K562 (cell line): Measurements from ENCODE around the gene ITPRIPL2. TPM values are rescaled to one million over a fixed set of nuclear protein-coding genes. Genes with fewer than 3 reads are reported as not detected.

Experiments
- ATAC-seq: fragments of 200-7000 bp; cut with Tn5 transposase; 3 replicates; pipeline ENCODE4 v1.9.1; 2020; ENCODE audit warnings: moderate library complexity
- BruUV-seq: library from RNA; stranded (reverse); fragments of 400-500 nt; replicated peaks from 2 replicates; lab custom pipeline; 2021; lab: Mats Ljungman, UMichigan
- CTCF ChIA-PET: fragments of 300-600 bp; formaldehyde crosslinking; extraction: SDS; loops from one replicate; lab custom pipeline; 2021; ENCODE audit warnings: low intra/inter-chr PET ratio; lab: Yijun Ruan, JAX
- POLR2A ChIA-PET: fragments of 300-600, 350-650 bp; sonication (Branson Sonifier 250); formaldehyde crosslinking; extraction: SDS; loops from one replicate; lab custom pipeline; 2021; ENCODE audit warnings: antibody characterized with exemption, inconsistent platforms; lab: Yijun Ruan, JAX
- DNase-seq, 4 experiments: peaks; one replicate each; pipeline versions ENCODE4 v3.0.0 to v3.0.0-alpha.2; 2011 to 2018; ENCODE audit warnings: low spot score in 3 of 4, mixed read lengths in 3 of 4; ENCODE audit errors: extremely low read depth in 1 of 4
- FAIRE-seq: peaks from 2 replicates; lab custom pipeline; 2011; peaks lifted over from hg19 to GRCh38; lab: Jason Lieb, UNC
- H2AFZ ChIP-seq: 2 replicates; pipeline ENCODE4 v1.6.0; 2011; ENCODE audit warnings: low read depth, low read length, control low read depth, inconsistent platforms
- H3K27ac ChIP-seq: fragments of 200-600 bp; 3 replicates; pipeline ENCODE4 v1.8.0; 2011; ENCODE audit warnings: low read depth, mild to moderate bottlenecking, control low read depth, inconsistent platforms, low read length, moderate library complexity, mixed read lengths; ENCODE audit errors: extremely low read depth
- H3K27me3 ChIP-seq, 2 experiments: fragments of 300-600 bp in 1 of 2; 2 replicates in 1 of 2; 3 replicates in 1 of 2; pipeline versions ENCODE4 v1.6.0 to v1.8.0; 2011; ENCODE audit warnings: inconsistent platforms in 2 of 2, low read length in 2 of 2, mild to moderate bottlenecking in 1 of 2, mixed read lengths in 1 of 2, moderate library complexity in 1 of 2; ENCODE audit not compliant: control insufficient read depth in 2 of 2, insufficient read depth in 2 of 2
- H3K36me3 ChIP-seq: fragments of 300-600 bp; 3 replicates; pipeline ENCODE4 v1.8.0; 2011; ENCODE audit warnings: mild to moderate bottlenecking, low read length, inconsistent platforms; ENCODE audit not compliant: control insufficient read depth, insufficient read depth
- H3K4me1 ChIP-seq, 2 experiments: fragments of 200-600 bp in 1 of 2; replicated peaks in 1 of 2; 2 replicates in 1 of 2; 3 replicates in 1 of 2; pipeline versions ENCODE4 v1.5.1 to v1.8.0; 2011; ENCODE audit warnings: inconsistent platforms in 2 of 2, low read length in 2 of 2, mild to moderate bottlenecking in 1 of 2, mixed read lengths in 1 of 2, moderate library complexity in 1 of 2; ENCODE audit not compliant: control insufficient read depth in 2 of 2, insufficient read depth in 2 of 2
- H3K4me2 ChIP-seq: 2 replicates; pipeline ENCODE4 v1.6.1; 2011; ENCODE audit warnings: low read length, control low read depth, inconsistent platforms, mixed read lengths; ENCODE audit not compliant: insufficient read depth
- H3K4me3 ChIP-seq: fragments of 200-600 bp; sonication (generic), shearing (Covaris generic); 2 replicates; pipeline ENCODE4 v1.5.1; 2016; ENCODE audit warnings: control low read depth, inconsistent platforms
- H3K79me2 ChIP-seq: fragments of 200-600 bp; 3 replicates; pipeline ENCODE4 v1.8.0; 2011; ENCODE audit warnings: low read length, inconsistent platforms; ENCODE audit not compliant: control insufficient read depth, insufficient read depth
- H3K9ac ChIP-seq, 2 experiments: 2 replicates each; pipeline versions ENCODE4 v1.6.0 to v1.6.1; 2011; ENCODE audit warnings: low read depth in 2 of 2, low read length in 2 of 2, control low read depth in 1 of 2, inconsistent platforms in 1 of 2, mild to moderate bottlenecking in 1 of 2, mixed read lengths in 1 of 2; ENCODE audit not compliant: insufficient read depth in 1 of 2
- H3K9me1 ChIP-seq: one replicate; pipeline ENCODE4 v1.6.0; 2011; ENCODE audit warnings: inconsistent platforms, mild to moderate bottlenecking, low read length, moderate library complexity; ENCODE audit not compliant: control insufficient read depth, insufficient read depth
- H3K9me3 ChIP-seq: replicated peaks from 2 replicates; pipeline ENCODE4 v1.5.1; 2011; ENCODE audit warnings: low read depth, low read length, inconsistent platforms; ENCODE audit not compliant: control insufficient read depth, insufficient read depth
- H4K20me1 ChIP-seq: replicated peaks from 2 replicates; pipeline ENCODE4 v1.6.1; 2011; ENCODE audit warnings: low read length, inconsistent platforms, mixed read lengths; ENCODE audit not compliant: control insufficient read depth, insufficient read depth
- NFE2 ChIP-seq: IDR thresholded peaks from 2 replicates; pipeline ENCODE4 v1.6.1; 2014; ENCODE audit warnings: antibody characterized with exemption, low read depth
- RBM25 ChIP-seq: fragments of 200-400 bp; formaldehyde crosslinking; IDR thresholded peaks from 2 replicates; pipeline ENCODE4 v1.6.1; 2018; ENCODE audit warnings: low read length, low read depth, moderate library complexity; ENCODE audit not compliant: severe bottlenecking
- SIRT6 ChIP-seq: IDR thresholded peaks from one replicate; pipeline ENCODE4 v1.6.1; 2012; ENCODE audit warnings: low read depth, mild to moderate bottlenecking, control low read depth, inconsistent platforms, low read length, moderate library complexity
- U2AF1 ChIP-seq: fragments of 200-400 bp; formaldehyde crosslinking; optimal IDR thresholded peaks from 2 replicates; pipeline ENCODE3; 2017; ENCODE audit warnings: mild to moderate bottlenecking, low read depth, low read length, moderate library complexity
- ZKSCAN1 ChIP-seq: fragments of 150-350 bp; IDR thresholded peaks from 2 replicates; pipeline ENCODE4 v1.6.1; 2016; ENCODE audit warnings: low read depth, low read length
- ZNF146 ChIP-seq: IDR thresholded peaks from one replicate; pipeline ENCODE4 v1.6.1; 2018; ENCODE audit warnings: missing compliant biosample characterization; ENCODE audit not compliant: unreplicated experiment
- ZNF354B ChIP-seq: fragments of 250-450 bp; sonication (Bioruptor Pico); IDR thresholded peaks from 2 replicates; pipeline ENCODE4 v1.4.0; 2020
- WGBS: fragments of 100-300 bp; shearing (Covaris generic); methylation state at CpG from one replicate; pipeline ENCODE4 v1.1.6; 2016; ENCODE audit warnings: low coverage, mixed read lengths; ENCODE audit not compliant: insufficient coverage; ENCODE audit errors: missing lambda C conversion rate; 5-methylcytosine and 5-hydroxymethylcytosine counted together
- in situ Hi-C: fragments of 300-500 bp; cut with MboI; formaldehyde crosslinking; loops from 4 replicates; pipeline ENCODE4 v1.15.0; 2018; ENCODE audit warnings: inconsistent platforms, mixed read lengths
- intact Hi-C: fragments of 100-400 bp; cut with micrococcal nuclease; formaldehyde crosslinking; loops from 2 replicates; pipeline ENCODE4 v1.14.2; 2022
- polyA plus RNA-seq, 8 experiments: library from polyadenylated mRNA; depleted of rRNA in 4 of 8; stranded (reverse) in 5 of 8; unstranded in 3 of 8; fragments of >200 nt; fragmentation: Nextera tagmentation in 2 of 8; fragmentation: Illumina TruSeq in 1 of 8; extraction: Ambion mirVana in 2 of 8; extraction: Trizol in 1 of 8; gene quantifications; 2 replicates each; pipeline versions ENCODE4 v1.2.1 to v1.2.3, GENCODE V29; 2011 to 2014; ENCODE audit warnings: inconsistent platforms in 1 of 8, missing spikeins in 1 of 8
- total RNA-seq, 7 experiments: library from RNA; depleted of rRNA in 6 of 7; stranded (reverse); fragments of >200 nt in 6 of 7; fragmentation: Illumina TruSeq in 2 of 7; extraction: Trizol in 2 of 7; gene quantifications; 2 replicates each; pipeline versions ENCODE4 v1.2.1 to v1.2.3, GENCODE V29; 2011 to 2021; ENCODE audit warnings: low replicate concordance in 1 of 7

The ITPRIPL2 gene
- total and polyA plus RNA-seq, 9 of the 15 experiments (the other 6 are each of a cell fraction or from before 2014, with no cell fraction given) = 0.04 to 2.2 (median 0.58) TPM

GRCh38 chr16:19147627-19148026 is 33.9 kb downstream of the ITPRIPL2 start:
- H3K9ac ChIP-seq = no peak overlapping the region
- in situ Hi-C loops (no loop called here), intact Hi-C loops (no loop called here)
- no peaks in the 10 kb centered on the region for H3K79me2 ChIP-seq
- TF ChIP-seq U2AF1 (no peak), RBM25 (peak; percentile 70)
- no peak for ATAC-seq
- H3K4me3 ChIP-seq = no peak overlapping the region
- H3K27ac ChIP-seq = no peak overlapping the region
- H2AFZ ChIP-seq = no peak overlapping the region
- H4K20me1 ChIP-seq = no peaks in the 10 kb centered on the region
- WGBS = 34% methylated on average over 4 of the region's 4 CpGs
- 0 out of 2 replicates have a peak, but pooled peaks cover 3% of the 10 kb centered on the region for H3K9me3 ChIP-seq
- H3K36me3 ChIP-seq = no peaks in the 10 kb centered on the region
- ChIA-PET POLR2A (interaction anchor here (0.6 to 0.7 kb wide), 2 partner anchors 34 to 35 kb away, joined by 3 read pairs; partner anchors contain the start of gene ITPRIPL2), CTCF (no interaction called here)
- BruUV-seq = no TSS peak
- peaks cover 18 to 27% of the 10 kb centered on the region in 2 experiments for H3K27me3 ChIP-seq
- H3K4me2 ChIP-seq = no peak overlapping the region
- no peaks in the 10 kb centered on the region for H3K4me1 ChIP-seq
- no peak for DNase-seq
- no peaks in the 10 kb centered on the region for H3K9me1 ChIP-seq
- FAIRE-seq = no peak

GRCh38 chr16:19148189-19148588 is 34.4 kb downstream of the ITPRIPL2 start:
- no peaks in the 10 kb centered on the region for H3K36me3 ChIP-seq
- WGBS = 6% methylated on average over 5 of the region's 5 CpGs
- no peak overlapping the region for H2AFZ ChIP-seq
- TF ChIP-seq ZKSCAN1 (no peak), ZNF354B (CRISPR knock-in tag) (no peak), SIRT6 (no peak), NFE2 (no peak), ZNF146 (CRISPR knock-in tag) (peak; percentile 17)
- H3K79me2 ChIP-seq = no peaks in the 10 kb centered on the region
- POLR2A ChIA-PET = no interaction called here
- FAIRE-seq = no peak
- H4K20me1 ChIP-seq = no peaks in the 10 kb centered on the region
- in situ Hi-C loops (no loop called here), intact Hi-C loops (no loop called here)
- DNase-seq = no peak
- H3K9me3 ChIP-seq = 0 out of 2 replicates have a peak, but pooled peaks cover 3% of the 10 kb centered on the region
- no peak overlapping the region for H3K27ac ChIP-seq
- no peak for ATAC-seq
- no peaks in the 10 kb centered on the region for H3K9me1 ChIP-seq
- no peak overlapping the region for H3K4me3 ChIP-seq
- no TSS peak for BruUV-seq
- no peak overlapping the region for H3K9ac ChIP-seq
- CTCF ChIA-PET = no interaction called here
- H3K27me3 ChIP-seq = peaks cover 14 to 21% of the 10 kb centered on the region in 2 experiments
- H3K4me1 ChIP-seq = no peaks in the 10 kb centered on the region
- H3K4me2 ChIP-seq = no peak overlapping the region
